Stimulated activated CD4-positive, alpha-beta T cell treated with anti-CD3 and anti-CD28 coated beads, Interleukin-15, amount 100 ng/mL, for 24 hours (primary cell): ENCODE measurements around the gene TFDP1.

Experiments used
- DNase-seq: peaks from one replicate; pipeline ENCODE4 v3.0.0-alpha.2; 2020

Gene TFDP1

GRCh38 chr13:113599391-113599790 is 14.8 kb downstream of the TFDP1 start:
- no peak for DNase-seq

GRCh38 chr13:113601166-113602070 is 16.9 kb downstream of the TFDP1 start:
- no peak for DNase-seq

DNA sequence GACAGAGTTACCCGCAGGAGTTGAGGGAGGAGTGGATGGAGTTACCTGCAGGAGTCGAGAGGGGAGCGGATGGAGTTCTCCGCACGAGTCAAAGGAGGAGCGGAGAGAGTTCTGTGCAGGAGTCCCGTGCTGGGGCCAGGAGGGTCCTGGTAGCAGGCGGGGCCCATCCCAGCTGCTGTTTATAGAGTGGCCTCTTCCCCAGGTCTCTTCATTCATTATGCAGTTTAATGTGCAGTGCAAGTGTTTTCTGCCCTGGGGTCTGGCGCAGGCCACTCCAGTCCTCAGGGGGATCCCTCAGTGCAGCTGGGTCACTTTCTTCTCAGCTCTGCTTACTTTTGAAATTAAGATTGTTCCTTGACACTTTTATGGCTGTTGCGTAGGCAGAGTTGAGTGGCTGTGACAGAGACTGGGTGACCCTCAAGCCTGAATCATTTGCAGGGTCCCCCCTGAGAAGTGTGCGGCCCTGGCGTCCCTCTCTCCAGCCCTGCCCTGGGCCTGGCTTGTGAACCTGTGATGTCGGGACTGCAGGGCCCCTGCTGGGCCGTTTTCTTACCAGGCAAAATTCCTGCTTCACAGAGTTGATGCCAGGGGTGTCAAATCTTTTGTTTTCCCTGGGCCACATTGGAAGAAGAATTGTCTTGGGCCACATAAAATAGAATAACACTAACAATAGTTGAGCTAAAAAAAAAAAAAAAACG is 17.9 kb downstream of the TFDP1 start:
- no peak for DNase-seq

GRCh38 chr13:113603116-113603710 is 18.7 kb downstream of the TFDP1 start:
- DNase-seq = no peak

DNA sequence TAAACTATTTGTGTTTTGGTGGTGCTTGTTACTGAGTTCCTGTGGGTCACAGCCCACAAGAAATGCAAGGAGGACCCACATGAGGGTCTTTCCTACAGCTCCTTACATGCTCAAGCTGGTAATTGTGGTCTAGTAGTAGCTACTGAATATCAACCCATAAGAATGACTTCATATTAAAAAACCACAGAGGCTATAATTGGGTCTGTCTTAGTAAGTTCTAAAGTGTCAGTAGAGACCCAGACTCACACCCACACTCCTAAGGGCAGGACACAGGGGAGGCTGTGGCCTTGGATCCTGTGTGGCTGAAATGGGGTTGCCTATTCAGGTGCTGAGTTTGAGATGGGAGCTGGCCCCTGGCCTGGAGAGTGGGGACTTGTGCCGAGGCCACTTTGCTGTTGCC is 19.6 kb downstream of the TFDP1 start:
- no peak for DNase-seq

DNA sequence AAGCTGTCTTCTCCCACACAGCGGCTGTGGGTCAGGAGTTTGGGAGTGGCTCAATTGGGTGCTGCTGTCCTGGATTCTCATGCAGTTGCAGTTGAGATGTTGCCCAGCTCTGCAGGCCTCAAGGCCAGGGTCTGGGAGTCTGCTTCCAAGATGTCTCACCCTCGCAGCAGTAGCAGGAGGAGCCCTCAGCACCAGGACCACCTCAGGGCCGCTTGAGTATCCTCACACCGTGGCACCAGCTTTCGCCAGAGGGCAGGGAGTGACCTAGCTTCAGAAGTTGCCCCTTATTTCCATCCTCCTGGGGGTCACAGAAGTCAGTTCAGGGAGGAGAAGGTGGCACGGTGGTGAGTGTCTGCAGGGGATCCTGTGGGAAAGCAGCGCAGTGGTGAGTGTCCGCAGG is 20.9 kb downstream of the TFDP1 start:
- no peak for DNase-seq

- no peak for DNase-seq
Measured at GRCh38 chr13:113605866-113606438, 21.4 kb downstream of the TFDP1 start.

DNA sequence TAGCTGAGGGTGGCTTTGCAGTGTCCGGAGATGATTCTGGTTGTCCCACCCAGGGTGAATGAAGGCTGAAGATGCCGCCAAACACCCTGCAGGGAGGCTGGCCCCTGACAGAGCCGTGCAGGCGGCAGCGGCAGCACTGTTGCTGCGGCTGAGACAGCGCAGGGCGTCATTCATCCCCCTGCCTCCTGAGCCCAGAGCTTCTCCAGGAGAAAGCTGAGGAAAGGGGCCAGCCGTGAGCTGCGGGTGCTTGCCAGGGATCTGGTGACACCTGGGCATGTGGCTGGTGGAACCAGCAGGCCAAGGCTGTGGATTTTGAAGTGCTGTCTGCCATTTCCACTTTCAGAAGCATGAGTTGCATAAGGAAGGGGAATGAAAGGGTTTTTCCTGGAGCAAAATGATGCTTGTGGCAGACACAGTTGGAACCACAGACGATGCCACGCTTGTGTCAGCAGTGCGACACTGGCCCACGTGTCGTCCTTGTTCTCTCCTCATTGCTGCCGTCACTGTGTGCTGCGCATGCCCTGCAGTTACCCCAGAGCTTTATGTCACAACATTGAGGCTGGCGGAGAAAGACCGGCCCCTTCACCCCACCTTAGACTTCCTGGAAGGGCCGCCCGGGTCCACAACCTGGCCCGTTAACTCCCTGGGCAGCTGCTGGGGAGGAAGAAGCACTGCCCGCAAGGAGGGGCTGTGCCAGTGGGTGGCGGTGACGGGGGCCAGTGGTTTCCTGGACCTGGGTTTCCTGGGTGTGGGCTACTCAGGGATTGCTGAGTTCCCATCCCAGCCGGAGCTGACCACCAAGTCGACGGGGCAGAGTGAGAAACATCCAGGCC is 22.7 kb downstream of the TFDP1 start:
- DNase-seq = no peak

GRCh38 chr13:113607889-113608635 is 23.5 kb downstream of the TFDP1 start:
- no peak for DNase-seq

- DNase-seq = no peak
Measured at GRCh38 chr13:113608967-113609533, 24.5 kb downstream of the TFDP1 start.

DNA sequence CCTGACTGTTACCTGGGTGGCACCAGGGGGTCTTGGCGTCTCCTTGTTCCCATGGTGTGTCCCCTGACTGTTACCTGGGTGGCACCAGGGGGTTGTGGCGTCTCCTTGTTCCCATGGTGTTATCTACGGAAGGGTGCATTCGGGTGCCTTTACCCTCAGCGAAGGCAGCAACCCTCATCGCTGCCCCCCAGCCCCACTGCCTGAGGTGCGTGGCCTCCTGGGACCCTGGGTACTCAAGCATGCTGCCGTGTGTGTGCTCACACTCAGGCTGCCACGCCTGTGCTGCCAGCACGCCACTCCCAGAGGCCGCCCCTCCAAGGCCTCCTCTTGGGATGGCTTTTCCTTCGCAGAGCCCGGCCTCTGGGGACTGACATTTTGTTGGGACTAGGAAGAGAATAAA is 25.1 kb downstream of the TFDP1 start:
- DNase-seq = no peak

GRCh38 chr13:113610266-113610665 is 25.7 kb downstream of the TFDP1 start:
- DNase-seq = no peak

GRCh38 chr13:113611996-113612395 is 27.4 kb downstream of the TFDP1 start:
- no peak for DNase-seq

DNA sequence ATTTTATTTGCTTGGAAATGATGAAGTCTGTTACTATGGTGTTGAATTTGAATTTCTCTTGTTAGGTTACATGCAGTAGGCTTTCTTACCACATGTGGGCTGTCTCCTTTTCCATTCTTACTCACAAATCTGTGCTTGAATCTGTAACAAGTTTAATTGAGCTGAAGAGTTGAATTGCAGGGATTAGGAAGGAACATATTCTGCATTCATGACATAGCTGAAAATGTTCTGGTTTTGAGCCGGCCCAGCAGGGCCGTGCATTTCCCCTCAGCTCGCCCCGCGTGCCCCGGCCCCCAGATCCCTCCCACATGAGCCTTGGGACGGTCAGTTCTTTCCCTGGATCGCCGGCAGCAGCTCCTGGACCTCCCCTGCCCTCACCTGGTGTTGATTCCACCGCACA is 28.1 kb downstream of the TFDP1 start:
- no peak for DNase-seq

GRCh38 chr13:113613789-113614379 is 29.3 kb downstream of the TFDP1 start:
- DNase-seq = no peak

- DNase-seq = no peak
Measured at GRCh38 chr13:113616281-113616906, 31.8 kb downstream of the TFDP1 start.

GRCh38 chr13:113616991-113617749 is 32.6 kb downstream of the TFDP1 start:
- DNase-seq = no peak

DNA sequence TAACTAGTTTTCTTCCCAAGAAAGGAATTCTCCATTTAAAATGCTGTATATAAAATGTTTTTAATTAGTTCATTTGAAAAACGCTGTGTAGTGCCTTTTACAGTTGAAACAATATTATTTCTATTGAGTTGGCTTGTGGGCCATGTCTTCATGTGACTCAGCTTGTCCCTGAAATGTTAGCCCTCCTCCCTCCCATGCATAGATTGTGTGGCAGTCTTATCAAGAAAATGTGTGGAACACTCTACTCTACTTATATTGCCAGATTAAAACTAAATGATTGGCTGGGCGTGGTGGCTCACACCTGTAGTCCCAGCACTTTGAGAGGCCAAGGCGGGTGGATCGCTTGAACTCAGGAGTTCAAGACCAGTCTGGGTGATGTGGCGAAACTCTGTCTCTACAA is 33.4 kb downstream of the TFDP1 start:
- no peak for DNase-seq

- DNase-seq = no peak
Measured at GRCh38 chr13:113618455-113618854, 33.9 kb downstream of the TFDP1 start.
